Measurements from ENCODE around the gene STX16. TPM values are rescaled to one million over a fixed set of nuclear protein-coding genes. Genes with fewer than 3 reads are reported as not detected.

The STX16 gene
- total RNA-seq, 1 experiment from 2014 or later, result 86.0 TPM

- TF ChIP-seq CTCF (IDR thresholded peaks at IDR 0.05; ENCODE audit: unreplicated experiment), result no peak
- no peak for DNase-seq
- CTCF ChIA-PET, result no interaction called here
- Mint-ChIP-seq H3K4me3 (ENCODE audit: low read depth, unreplicated experiment) (no peak overlapping the region), H3K9me3 (ENCODE audit: low read depth, unreplicated experiment) (no peaks in the 10 kb centered on the region), H3K27ac (ENCODE audit: unreplicated experiment) (no peak overlapping the region), H3K27me3 (ENCODE audit: unreplicated experiment) (no peaks in the 10 kb centered on the region), H3K36me3 (ENCODE audit: insufficient read depth, unreplicated experiment) (peaks cover 64% of the 10 kb centered on the region), H3K4me1 (ENCODE audit: low read depth, unreplicated experiment) (no peaks in the 10 kb centered on the region)
- no TSS peak for BruUV-seq (replicated peaks)
- intact Hi-C loops (cut with micrococcal nuclease; ENCODE audit: unreplicated experiment), result no loop called here
Observed at GRCh38 chr20:58670102-58670501, 19.0 kb downstream of the STX16 start.

- intact Hi-C loops (cut with micrococcal nuclease; ENCODE audit: unreplicated experiment), result no loop called here
- Mint-ChIP-seq H3K27ac (ENCODE audit: unreplicated experiment) (no peak overlapping the region), H3K36me3 (ENCODE audit: insufficient read depth, unreplicated experiment) (peaks cover 69% of the 10 kb centered on the region), H3K27me3 (ENCODE audit: unreplicated experiment) (no peaks in the 10 kb centered on the region), H3K4me1 (ENCODE audit: low read depth, unreplicated experiment) (no peaks in the 10 kb centered on the region), H3K9me3 (ENCODE audit: low read depth, unreplicated experiment) (no peaks in the 10 kb centered on the region), H3K4me3 (ENCODE audit: low read depth, unreplicated experiment) (no peak overlapping the region)
- no TSS peak for BruUV-seq (replicated peaks)
- CTCF ChIA-PET, result no interaction called here
- TF ChIP-seq CTCF (IDR thresholded peaks at IDR 0.05; ENCODE audit: unreplicated experiment), result no peak
- no peak for DNase-seq
Observed at GRCh38 chr20:58670659-58671058, 19.6 kb downstream of the STX16 start.

GRCh38 chr20:58673119-58673518, 22.0 kb downstream of the STX16 start:
- Mint-ChIP-seq H3K27ac (ENCODE audit: unreplicated experiment) (no peak overlapping the region), H3K4me1 (ENCODE audit: low read depth, unreplicated experiment) (no peaks in the 10 kb centered on the region), H3K27me3 (ENCODE audit: unreplicated experiment) (no peaks in the 10 kb centered on the region), H3K9me3 (ENCODE audit: low read depth, unreplicated experiment) (no peaks in the 10 kb centered on the region), H3K36me3 (ENCODE audit: insufficient read depth, unreplicated experiment) (peaks cover 57% of the 10 kb centered on the region), H3K4me3 (ENCODE audit: low read depth, unreplicated experiment) (no peak overlapping the region)
- CTCF ChIA-PET, result interaction anchor here (1.2 kb wide), 1 partner anchor 14 kb away, joined by 4 read pairs; no protein-coding TSS in a partner anchor
- no TSS peak for BruUV-seq (replicated peaks)
- intact Hi-C loops (cut with micrococcal nuclease; ENCODE audit: unreplicated experiment), result no loop called here
- TF ChIP-seq CTCF (IDR thresholded peaks at IDR 0.05; ENCODE audit: unreplicated experiment), result no peak
- no peak for DNase-seq

- H3K4me1 Mint-ChIP-seq (ENCODE audit: low read depth, unreplicated experiment), result no peaks in the 10 kb centered on the region
- no TSS peak for BruUV-seq (replicated peaks)
- no peak for DNase-seq
- intact Hi-C loops (cut with micrococcal nuclease; ENCODE audit: unreplicated experiment), result no loop called here
- no peak overlapping the region for H3K27ac Mint-ChIP-seq (ENCODE audit: unreplicated experiment)
- no peak for TF ChIP-seq CTCF (IDR thresholded peaks at IDR 0.05; ENCODE audit: unreplicated experiment)
- peaks cover 49% of the 10 kb centered on the region for H3K36me3 Mint-ChIP-seq (ENCODE audit: insufficient read depth, unreplicated experiment)
- H3K9me3 Mint-ChIP-seq (ENCODE audit: low read depth, unreplicated experiment), result no peaks in the 10 kb centered on the region
- CTCF ChIA-PET, result interaction anchor here (1.3 kb wide), 1 partner anchor 16 kb away, joined by 3 read pairs; no protein-coding TSS in a partner anchor
- no peaks in the 10 kb centered on the region for H3K27me3 Mint-ChIP-seq (ENCODE audit: unreplicated experiment)
- no peak overlapping the region for H3K4me3 Mint-ChIP-seq (ENCODE audit: low read depth, unreplicated experiment)
Observed at GRCh38 chr20:58675146-58675584, 24.1 kb downstream of the STX16 start.
